H9 (cell line): Measurements from ENCODE around the gene IFNK. TPM values are rescaled to one million over a fixed set of nuclear protein-coding genes. Genes with fewer than 3 reads are reported as not detected.

Experiments used
- DNase-seq: peaks from one replicate; pipeline ENCODE4 v3.0.0-alpha.2; 2017
- H2AFZ ChIP-seq: one replicate; pipeline ENCODE4 v1.6.1; 2013; ENCODE audit warnings: mild to moderate bottlenecking, low read length, control low read depth, moderate library complexity
- H2AK5ac ChIP-seq: 2 replicates; pipeline ENCODE4 v1.6.1; 2013; ENCODE audit warnings: low read length, control low read depth, mixed read lengths; ENCODE audit not compliant: insufficient read length
- H2BK120ac ChIP-seq: one replicate; pipeline ENCODE4 v1.6.1; 2013; ENCODE audit warnings: low read depth, mild to moderate bottlenecking, low read length, control low read depth, inconsistent platforms; ENCODE audit not compliant: poor library complexity, severe bottlenecking
- H2BK12ac ChIP-seq: 2 replicates; pipeline ENCODE4 v1.6.1; 2013; ENCODE audit warnings: low read length, control low read depth, mixed read lengths, low read depth; ENCODE audit not compliant: insufficient read length
- H2BK15ac ChIP-seq: 2 replicates; pipeline ENCODE4 v1.6.1; 2013; ENCODE audit warnings: low read depth, low read length, control low read depth
- H2BK20ac ChIP-seq: one replicate; pipeline ENCODE4 v1.6.1; 2013; ENCODE audit warnings: low read depth, mild to moderate bottlenecking, low read length, control low read depth, inconsistent platforms; ENCODE audit not compliant: poor library complexity, severe bottlenecking
- H2BK5ac ChIP-seq: 2 replicates; pipeline ENCODE4 v1.6.1; 2013; ENCODE audit warnings: low read length, control low read depth, mixed read lengths; ENCODE audit not compliant: insufficient read length
- H3K14ac ChIP-seq: 2 replicates; pipeline ENCODE4 v1.6.1; 2013; ENCODE audit warnings: low read length, control low read depth; ENCODE audit not compliant: insufficient read depth
- H3K18ac ChIP-seq: 2 replicates; pipeline ENCODE4 v1.6.1; 2013; ENCODE audit warnings: low read depth, mild to moderate bottlenecking, mixed read lengths, low read length, control low read depth; ENCODE audit not compliant: insufficient read length
- H3K23ac ChIP-seq: 2 replicates; pipeline ENCODE4 v1.6.1; 2013; ENCODE audit warnings: low read length, control low read depth, mixed read lengths, low read depth; ENCODE audit not compliant: insufficient read length
- H3K23me2 ChIP-seq: 2 replicates; pipeline ENCODE4 v1.6.1; 2013; ENCODE audit warnings: low read depth, mild to moderate bottlenecking, mixed read lengths, low read length, control low read depth; ENCODE audit not compliant: insufficient read length, poor library complexity, severe bottlenecking
- H3K27ac ChIP-seq: 2 replicates; pipeline ENCODE4 v1.5.1; 2013; ENCODE audit warnings: low read length, control low read depth, mixed read lengths, low read depth; ENCODE audit not compliant: insufficient read length
- H3K27me3 ChIP-seq: 2 replicates; pipeline ENCODE4 v1.6.1; 2013; ENCODE audit warnings: low read length, control low read depth, inconsistent platforms; ENCODE audit not compliant: insufficient read depth
- H3K4ac ChIP-seq: 2 replicates; pipeline ENCODE4 v1.6.1; 2013; ENCODE audit warnings: low read depth, mild to moderate bottlenecking, control low read depth, inconsistent platforms, low read length, moderate library complexity
- H3K4me1 ChIP-seq: 2 replicates; pipeline ENCODE4 v1.6.1; 2013; ENCODE audit warnings: low read length, control low read depth, inconsistent platforms; ENCODE audit not compliant: insufficient read depth
- H3K4me2 ChIP-seq: 2 replicates; pipeline ENCODE4 v1.6.1; 2013; ENCODE audit warnings: low read length, control low read depth, mixed read lengths; ENCODE audit not compliant: insufficient read length, insufficient read depth
- H3K56ac ChIP-seq: 2 replicates; pipeline ENCODE4 v1.6.1; 2013; ENCODE audit warnings: low read depth, mild to moderate bottlenecking, mixed read lengths, low read length, control low read depth; ENCODE audit not compliant: insufficient read length
- H3K79me1 ChIP-seq: 2 replicates; pipeline ENCODE4 v1.6.1; 2013; ENCODE audit warnings: low read depth, mild to moderate bottlenecking, moderate library complexity, low read length, control low read depth, inconsistent platforms; ENCODE audit not compliant: insufficient read depth, poor library complexity, severe bottlenecking
- H3K79me2 ChIP-seq: 2 replicates; pipeline ENCODE4 v1.6.1; 2013; ENCODE audit warnings: low read length, control low read depth, inconsistent platforms; ENCODE audit not compliant: insufficient read depth
- H3K9ac ChIP-seq: 2 replicates; pipeline ENCODE4 v1.6.1; 2013; ENCODE audit warnings: low read length, control low read depth, mixed read lengths; ENCODE audit not compliant: insufficient read length; ENCODE audit errors: extremely low read depth
- H3K9me3 ChIP-seq: one replicate; pipeline ENCODE4 v1.6.1; 2013; ENCODE audit warnings: low read depth, low read length, inconsistent platforms; ENCODE audit not compliant: control insufficient read depth
- H3T11ph ChIP-seq: one replicate; pipeline ENCODE4 v1.6.1; 2013; ENCODE audit warnings: mild to moderate bottlenecking, low read length, control low read depth, inconsistent platforms
- H4K20me1 ChIP-seq: one replicate; pipeline ENCODE4 v1.6.1; 2013; ENCODE audit not compliant: control insufficient read depth, insufficient read length, insufficient read depth
- H4K5ac ChIP-seq: 2 replicates; pipeline ENCODE4 v1.6.1; 2013; ENCODE audit warnings: low read depth, mild to moderate bottlenecking, mixed read lengths, low read length, control low read depth; ENCODE audit not compliant: insufficient read length
- H4K8ac ChIP-seq: replicated peaks from 2 replicates; pipeline ENCODE4 v1.6.1; 2013; ENCODE audit warnings: low read length, control low read depth, mixed read lengths, low read depth; ENCODE audit not compliant: insufficient read length
- H4K91ac ChIP-seq: 2 replicates; pipeline ENCODE4 v1.6.1; 2013; ENCODE audit warnings: low read depth, mild to moderate bottlenecking, moderate library complexity, mixed read lengths, low read length, control low read depth; ENCODE audit not compliant: insufficient read length
- H3K27ac Mint-ChIP-seq, 3 experiments: 2 replicates in 2 of 3; 3 replicates in 1 of 3; pipeline ENCODE4 v1.8.0; 2020 to 2021; ENCODE audit warnings: mixed read lengths in 3 of 3, mild to moderate bottlenecking in 1 of 3, moderate library complexity in 1 of 3
- H3K27me3 Mint-ChIP-seq: 2 replicates; pipeline ENCODE4 v1.8.0; 2021; ENCODE audit warnings: low read depth, mild to moderate bottlenecking, moderate library complexity, mixed read lengths
- H3K36me3 Mint-ChIP-seq, 3 experiments: 2 replicates in 2 of 3; 3 replicates in 1 of 3; pipeline ENCODE4 v1.8.0; 2020 to 2021; ENCODE audit warnings: low read depth in 3 of 3, mixed read lengths in 3 of 3; ENCODE audit not compliant: insufficient read depth in 1 of 3
- H3K4me1 Mint-ChIP-seq, 2 experiments: 2 replicates each; pipeline ENCODE4 v1.8.0; 2020; ENCODE audit warnings: mixed read lengths in 2 of 2
- H3K4me3 Mint-ChIP-seq, 2 experiments: 2 replicates in 1 of 2; 3 replicates in 1 of 2; pipeline ENCODE4 v1.8.0; 2020 to 2021; ENCODE audit warnings: mild to moderate bottlenecking in 2 of 2, mixed read lengths in 2 of 2, moderate library complexity in 1 of 2
- H3K9me3 Mint-ChIP-seq, 2 experiments: 2 replicates in 1 of 2; 3 replicates in 1 of 2; pipeline ENCODE4 v1.8.0; 2020; ENCODE audit warnings: mild to moderate bottlenecking in 2 of 2, mixed read lengths in 2 of 2, moderate library complexity in 1 of 2
- WGBS: extraction: QIAGEN DNeasy Blood & Tissue Kit; methylation state at CpG from one replicate; pipeline ENCODE4 v1.1.7; 2013; ENCODE audit warnings: missing lambda C conversion rate, low lambda C conversion rate, mixed read lengths; ENCODE audit not compliant: insufficient read length; ENCODE audit errors: extremely low coverage; 5-methylcytosine and 5-hydroxymethylcytosine counted together
- total RNA-seq: library from RNA; stranded (reverse); gene quantifications from 2 replicates; pipeline ENCODE4 v1.2.1, GENCODE V29; 2021
- TF ChIP-seq, protein P1 (sequence below): fragments of 200-600 bp; sonication (generic); conservative IDR thresholded peaks from 3 replicates; pipeline ENCODE4 v1.8.0; 2021; ENCODE audit warnings: antibody characterized with exemption, mild to moderate bottlenecking

IFNK gene
- total RNA-seq, 1 experiment from 2014 or later: not detected

DNA sequence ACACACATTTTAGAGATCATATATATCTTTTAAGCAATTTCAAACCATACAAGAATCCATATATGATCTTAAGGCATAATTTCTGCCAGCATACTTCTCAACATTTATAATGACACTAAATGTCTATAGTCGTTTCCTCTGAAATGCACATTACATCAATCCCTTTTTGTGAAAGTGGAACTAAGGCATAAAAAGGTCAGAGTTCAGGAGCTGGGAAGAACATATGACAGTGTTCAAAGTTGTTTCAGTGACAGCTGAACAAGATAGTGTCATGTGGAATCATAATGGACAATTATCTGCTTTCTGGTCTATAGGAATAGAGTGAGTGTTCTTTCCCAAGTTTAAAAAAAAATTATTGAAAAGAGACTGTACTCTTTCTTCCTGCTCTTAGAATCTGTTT, 8.0 kb downstream of the IFNK start:
- Histone ChIP-seq H4K8ac (no peak overlapping the region), H2BK5ac (no peak overlapping the region), H2BK20ac (no peak overlapping the region), H3K27ac (no peak overlapping the region), H4K5ac (no peak overlapping the region), H3K9ac (no peak overlapping the region), H3K27me3 (no peaks in the 10 kb centered on the region), H3T11ph (no peak overlapping the region), H3K4me1 (no peaks in the 10 kb centered on the region; the same call in 1 of the 2 replicates), H3K79me1 (no peaks in the 10 kb centered on the region), H2AK5ac (no peak overlapping the region), H3K23me2 (peaks cover 9% of the 10 kb centered on the region), H3K9me3 (no peaks in the 10 kb centered on the region), H4K20me1 (no peaks in the 10 kb centered on the region), H4K91ac (no peak overlapping the region), H2BK120ac (no peak overlapping the region), H3K4me2 (no peak overlapping the region), H3K14ac (no peak overlapping the region), H3K56ac (no peak overlapping the region), H3K18ac (no peak overlapping the region), H3K4ac (no peak overlapping the region), H2AFZ (no peak overlapping the region), H3K23ac (no peak overlapping the region), H3K79me2 (no peaks in the 10 kb centered on the region; the same call in 1 of the 2 replicates), H2BK15ac (no peak overlapping the region), H2BK12ac (no peak overlapping the region)
- DNase-seq: no peak
- H3K27ac Mint-ChIP-seq: no peak overlapping the region
- peaks cover 26 to 31% of the 10 kb centered on the region in 2 experiments for H3K4me1 Mint-ChIP-seq
- H3K4me3 Mint-ChIP-seq: no peak overlapping the region
- H3K27me3 Mint-ChIP-seq: peaks cover 2% of the 10 kb centered on the region
- no peaks in the 10 kb centered on the region for H3K9me3 Mint-ChIP-seq
- H3K36me3 Mint-ChIP-seq: peaks cover 0 to 6% (median 0%) of the 10 kb centered on the region in 3 experiments; a peak in 1 of 7 replicates
- no CpG with 5 or more reads among the region's 1 CpG for WGBS
- TF ChIP-seq, protein P1, sequence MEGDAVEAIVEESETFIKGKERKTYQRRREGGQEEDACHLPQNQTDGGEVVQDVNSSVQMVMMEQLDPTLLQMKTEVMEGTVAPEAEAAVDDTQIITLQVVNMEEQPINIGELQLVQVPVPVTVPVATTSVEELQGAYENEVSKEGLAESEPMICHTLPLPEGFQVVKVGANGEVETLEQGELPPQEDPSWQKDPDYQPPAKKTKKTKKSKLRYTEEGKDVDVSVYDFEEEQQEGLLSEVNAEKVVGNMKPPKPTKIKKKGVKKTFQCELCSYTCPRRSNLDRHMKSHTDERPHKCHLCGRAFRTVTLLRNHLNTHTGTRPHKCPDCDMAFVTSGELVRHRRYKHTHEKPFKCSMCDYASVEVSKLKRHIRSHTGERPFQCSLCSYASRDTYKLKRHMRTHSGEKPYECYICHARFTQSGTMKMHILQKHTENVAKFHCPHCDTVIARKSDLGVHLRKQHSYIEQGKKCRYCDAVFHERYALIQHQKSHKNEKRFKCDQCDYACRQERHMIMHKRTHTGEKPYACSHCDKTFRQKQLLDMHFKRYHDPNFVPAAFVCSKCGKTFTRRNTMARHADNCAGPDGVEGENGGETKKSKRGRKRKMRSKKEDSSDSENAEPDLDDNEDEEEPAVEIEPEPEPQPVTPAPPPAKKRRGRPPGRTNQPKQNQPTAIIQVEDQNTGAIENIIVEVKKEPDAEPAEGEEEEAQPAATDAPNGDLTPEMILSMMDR: no peak
